WTC11 (cell line): ENCODE results near the gene AFF3. TPM values are rescaled to one million over a fixed set of nuclear protein-coding genes. Genes with fewer than 3 reads are reported as not detected.

ENCODE experiments used
- ATAC-seq: fragments of 200-7000 bp; cut with Tn5 transposase; 2 replicates; pipeline ENCODE4 v1.10.0; 2021; ENCODE audit warnings: mild to moderate bottlenecking, moderate library complexity
- CTCF ChIA-PET: fragments of 300-600 bp; sonication (Branson Sonifier 250); formaldehyde crosslinking; loops from one replicate; lab custom pipeline; 2021; ENCODE audit warnings: antibody characterized with exemption; lab: Charles Lee
- POLR2A ChIA-PET: fragments of 350-600 bp; sonication (Branson Sonifier 250); formaldehyde crosslinking; loops from one replicate; lab custom pipeline; 2021; ENCODE audit warnings: antibody characterized with exemption; lab: Charles Lee
- DNase-seq: peaks from one replicate; pipeline ENCODE4 v3.0.0; 2021; ENCODE audit warnings: low spot score
- H3K27ac Mint-ChIP-seq: 2 replicates; pipeline ENCODE4 v1.8.0; 2021; ENCODE audit warnings: mixed read lengths
- H3K27me3 Mint-ChIP-seq: 2 replicates; pipeline ENCODE4 v1.8.0; 2021; ENCODE audit warnings: low read depth, mild to moderate bottlenecking, moderate library complexity, mixed read lengths
- H3K36me3 Mint-ChIP-seq: 2 replicates; pipeline ENCODE4 v1.8.0; 2021; ENCODE audit warnings: mixed read lengths
- H3K4me1 Mint-ChIP-seq: 2 replicates; pipeline ENCODE4 v1.8.0; 2022; ENCODE audit warnings: mixed read lengths
- H3K4me3 Mint-ChIP-seq: 2 replicates; pipeline ENCODE4 v1.8.0; 2021; ENCODE audit warnings: mild to moderate bottlenecking, moderate library complexity, mixed read lengths
- H3K9me3 Mint-ChIP-seq: 2 replicates; pipeline ENCODE4 v1.8.0; 2021; ENCODE audit warnings: mixed read lengths
- ELF4 ChIP-seq: sonication (generic); formaldehyde crosslinking; IDR thresholded peaks from 2 replicates; pipeline ENCODE4 v1.8.1; 2022; ENCODE audit warnings: low read depth, mild to moderate bottlenecking, moderate library complexity, missing genetic modification reagents
- HMGA2 ChIP-seq: fragments of 250-450 bp; sonication (Bioruptor Pico); IDR thresholded peaks from 2 replicates; pipeline ENCODE4 v1.4.0; 2021; ENCODE audit warnings: mild to moderate bottlenecking, moderate library complexity
- KAT7 ChIP-seq: sonication (generic); formaldehyde crosslinking; IDR thresholded peaks from 2 replicates; pipeline ENCODE4 v1.8.1; 2023; ENCODE audit warnings: missing genetic modification reagents, mild to moderate bottlenecking, borderline replicate concordance
- NR2C2 ChIP-seq: sonication (generic); formaldehyde crosslinking; IDR thresholded peaks from 2 replicates; pipeline ENCODE4 v1.8.0; 2022; ENCODE audit warnings: mild to moderate bottlenecking, missing genetic modification reagents
- OVOL2 ChIP-seq: fragments of 250-450 bp; sonication (Bioruptor Pico); IDR thresholded peaks from 2 replicates; pipeline ENCODE4 v1.9.0; 2021; ENCODE audit warnings: mild to moderate bottlenecking, borderline replicate concordance
- PRRX2 ChIP-seq: fragments of 250-450 bp; sonication (Bioruptor Pico); IDR thresholded peaks from 2 replicates; pipeline ENCODE4 v1.8.0; 2021; ENCODE audit warnings: mild to moderate bottlenecking
- SOX15 ChIP-seq: fragments of 250-450 bp; sonication (Bioruptor Pico); IDR thresholded peaks from 2 replicates; pipeline ENCODE4 v1.9.0; 2021; ENCODE audit warnings: mild to moderate bottlenecking
- TP53 ChIP-seq: sonication (generic); formaldehyde crosslinking; IDR thresholded peaks from 2 replicates; pipeline ENCODE4 v1.8.1; 2023; ENCODE audit warnings: mild to moderate bottlenecking, missing genetic modification reagents
- ZNF138 ChIP-seq: sonication (generic); formaldehyde crosslinking; conservative IDR thresholded peaks from 2 replicates; pipeline ENCODE4 v1.8.1; 2022; ENCODE audit warnings: mild to moderate bottlenecking, moderate library complexity, missing genetic modification reagents
- ZNF219 ChIP-seq: sonication (generic); formaldehyde crosslinking; IDR thresholded peaks from 2 replicates; pipeline ENCODE4 v1.8.0; 2023; ENCODE audit warnings: missing genetic modification reagents, mild to moderate bottlenecking, borderline replicate concordance
- ZNF232 ChIP-seq: sonication (generic); formaldehyde crosslinking; IDR thresholded peaks from 2 replicates; pipeline ENCODE4 v1.8.0; 2022; ENCODE audit warnings: mild to moderate bottlenecking, missing genetic modification reagents
- total RNA-seq: library from RNA; stranded (reverse); gene quantifications from 3 replicates; pipeline ENCODE4 v1.2.3, GENCODE V29; 2021
- TF ChIP-seq, protein P1 (sequence below): fragments of 200-600 bp; IDR thresholded peaks from 2 replicates; pipeline ENCODE4 v1.8.0; 2022; ENCODE audit warnings: antibody characterized with exemption
- TF ChIP-seq, protein P2 (sequence below): fragments of 250-450 bp; sonication (Bioruptor Pico); IDR thresholded peaks from 2 replicates; pipeline ENCODE4 v1.9.0; 2021; ENCODE audit warnings: mild to moderate bottlenecking
- TF ChIP-seq, protein P3 (sequence below): sonication (generic); formaldehyde crosslinking; IDR thresholded peaks from 2 replicates; pipeline ENCODE4 v1.8.0; 2022; ENCODE audit warnings: mild to moderate bottlenecking, missing genetic modification reagents
- TF ChIP-seq, protein P4 (sequence below): sonication (generic); formaldehyde crosslinking; IDR thresholded peaks from 2 replicates; pipeline ENCODE4 v1.8.0; 2022; ENCODE audit warnings: mild to moderate bottlenecking, missing genetic modification reagents
- TF ChIP-seq, protein P5 (sequence below): sonication (generic); formaldehyde crosslinking; IDR thresholded peaks from 2 replicates; pipeline ENCODE4 v1.8.0; 2023; ENCODE audit warnings: missing genetic modification reagents
- TF ChIP-seq, protein P6 (sequence below): sonication (generic); formaldehyde crosslinking; IDR thresholded peaks from 2 replicates; pipeline ENCODE4 v1.8.1; 2023; ENCODE audit warnings: mild to moderate bottlenecking, missing genetic modification reagents, borderline replicate concordance
- TF ChIP-seq, protein P7 (sequence below): sonication (generic); formaldehyde crosslinking; IDR thresholded peaks from 2 replicates; pipeline ENCODE4 v1.8.1; 2023; ENCODE audit warnings: mild to moderate bottlenecking, missing genetic modification reagents, moderate library complexity
- TF ChIP-seq, protein P8 (sequence below): sonication (generic); formaldehyde crosslinking; IDR thresholded peaks from 2 replicates; pipeline ENCODE4 v1.8.1; 2023; ENCODE audit warnings: mild to moderate bottlenecking, moderate library complexity, missing genetic modification reagents
- TF ChIP-seq, protein P9 (sequence below): sonication (generic); formaldehyde crosslinking; IDR thresholded peaks from 2 replicates; pipeline ENCODE4 v1.8.1; 2022; ENCODE audit warnings: mild to moderate bottlenecking, moderate library complexity, missing genetic modification reagents

Gene AFF3
- total RNA-seq, 1 experiment from 2014 or later: 1.2 TPM

DNA sequence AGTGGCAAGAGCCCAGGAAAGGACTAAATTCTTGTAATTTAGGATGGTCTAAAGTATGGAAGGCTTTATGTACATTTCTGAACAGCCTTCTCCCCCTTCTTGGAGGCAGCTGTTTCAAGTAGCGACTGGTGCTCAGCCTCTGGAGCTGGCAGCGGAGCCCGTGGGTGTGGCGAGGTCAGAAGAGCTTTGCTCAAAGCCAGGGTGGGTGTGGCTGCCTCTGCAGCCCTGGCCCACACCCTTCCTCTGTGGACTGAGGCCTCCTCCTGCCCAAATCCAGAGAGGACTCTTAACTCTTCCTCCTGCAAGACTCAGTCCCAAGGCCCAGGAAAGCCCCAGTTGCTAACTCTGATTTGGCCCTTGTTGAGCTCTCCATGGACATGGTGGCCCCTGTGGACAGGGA, 450.5 kb downstream of the AFF3 start:
- no peak overlapping the region for H3K4me3 Mint-ChIP-seq
- H3K4me1 Mint-ChIP-seq: no peaks in the 10 kb centered on the region
- H3K27ac Mint-ChIP-seq: no peak overlapping the region
- POLR2A ChIA-PET: no interaction called here
- H3K36me3 Mint-ChIP-seq: no peaks in the 10 kb centered on the region
- H3K9me3 Mint-ChIP-seq: no peaks in the 10 kb centered on the region
- TF ChIP-seq ZNF219 (CRISPR knock-in tag): no peak
- TF ChIP-seq HMGA2 (CRISPR knock-in tag): no peak
- no peak for TF ChIP-seq NR2C2 (CRISPR knock-in tag)
- TF ChIP-seq, protein P1, sequence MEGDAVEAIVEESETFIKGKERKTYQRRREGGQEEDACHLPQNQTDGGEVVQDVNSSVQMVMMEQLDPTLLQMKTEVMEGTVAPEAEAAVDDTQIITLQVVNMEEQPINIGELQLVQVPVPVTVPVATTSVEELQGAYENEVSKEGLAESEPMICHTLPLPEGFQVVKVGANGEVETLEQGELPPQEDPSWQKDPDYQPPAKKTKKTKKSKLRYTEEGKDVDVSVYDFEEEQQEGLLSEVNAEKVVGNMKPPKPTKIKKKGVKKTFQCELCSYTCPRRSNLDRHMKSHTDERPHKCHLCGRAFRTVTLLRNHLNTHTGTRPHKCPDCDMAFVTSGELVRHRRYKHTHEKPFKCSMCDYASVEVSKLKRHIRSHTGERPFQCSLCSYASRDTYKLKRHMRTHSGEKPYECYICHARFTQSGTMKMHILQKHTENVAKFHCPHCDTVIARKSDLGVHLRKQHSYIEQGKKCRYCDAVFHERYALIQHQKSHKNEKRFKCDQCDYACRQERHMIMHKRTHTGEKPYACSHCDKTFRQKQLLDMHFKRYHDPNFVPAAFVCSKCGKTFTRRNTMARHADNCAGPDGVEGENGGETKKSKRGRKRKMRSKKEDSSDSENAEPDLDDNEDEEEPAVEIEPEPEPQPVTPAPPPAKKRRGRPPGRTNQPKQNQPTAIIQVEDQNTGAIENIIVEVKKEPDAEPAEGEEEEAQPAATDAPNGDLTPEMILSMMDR: no peak
- TF ChIP-seq, protein P2, sequence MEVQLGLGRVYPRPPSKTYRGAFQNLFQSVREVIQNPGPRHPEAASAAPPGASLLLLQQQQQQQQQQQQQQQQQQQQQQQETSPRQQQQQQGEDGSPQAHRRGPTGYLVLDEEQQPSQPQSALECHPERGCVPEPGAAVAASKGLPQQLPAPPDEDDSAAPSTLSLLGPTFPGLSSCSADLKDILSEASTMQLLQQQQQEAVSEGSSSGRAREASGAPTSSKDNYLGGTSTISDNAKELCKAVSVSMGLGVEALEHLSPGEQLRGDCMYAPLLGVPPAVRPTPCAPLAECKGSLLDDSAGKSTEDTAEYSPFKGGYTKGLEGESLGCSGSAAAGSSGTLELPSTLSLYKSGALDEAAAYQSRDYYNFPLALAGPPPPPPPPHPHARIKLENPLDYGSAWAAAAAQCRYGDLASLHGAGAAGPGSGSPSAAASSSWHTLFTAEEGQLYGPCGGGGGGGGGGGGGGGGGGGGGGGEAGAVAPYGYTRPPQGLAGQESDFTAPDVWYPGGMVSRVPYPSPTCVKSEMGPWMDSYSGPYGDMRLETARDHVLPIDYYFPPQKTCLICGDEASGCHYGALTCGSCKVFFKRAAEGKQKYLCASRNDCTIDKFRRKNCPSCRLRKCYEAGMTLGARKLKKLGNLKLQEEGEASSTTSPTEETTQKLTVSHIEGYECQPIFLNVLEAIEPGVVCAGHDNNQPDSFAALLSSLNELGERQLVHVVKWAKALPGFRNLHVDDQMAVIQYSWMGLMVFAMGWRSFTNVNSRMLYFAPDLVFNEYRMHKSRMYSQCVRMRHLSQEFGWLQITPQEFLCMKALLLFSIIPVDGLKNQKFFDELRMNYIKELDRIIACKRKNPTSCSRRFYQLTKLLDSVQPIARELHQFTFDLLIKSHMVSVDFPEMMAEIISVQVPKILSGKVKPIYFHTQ (CRISPR knock-in tag): no peak
- no peak for TF ChIP-seq ELF4 (CRISPR knock-in tag)
- TF ChIP-seq, protein P3, sequence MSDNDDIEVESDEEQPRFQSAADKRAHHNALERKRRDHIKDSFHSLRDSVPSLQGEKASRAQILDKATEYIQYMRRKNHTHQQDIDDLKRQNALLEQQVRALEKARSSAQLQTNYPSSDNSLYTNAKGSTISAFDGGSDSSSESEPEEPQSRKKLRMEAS: no peak
- TF ChIP-seq, protein P4, sequence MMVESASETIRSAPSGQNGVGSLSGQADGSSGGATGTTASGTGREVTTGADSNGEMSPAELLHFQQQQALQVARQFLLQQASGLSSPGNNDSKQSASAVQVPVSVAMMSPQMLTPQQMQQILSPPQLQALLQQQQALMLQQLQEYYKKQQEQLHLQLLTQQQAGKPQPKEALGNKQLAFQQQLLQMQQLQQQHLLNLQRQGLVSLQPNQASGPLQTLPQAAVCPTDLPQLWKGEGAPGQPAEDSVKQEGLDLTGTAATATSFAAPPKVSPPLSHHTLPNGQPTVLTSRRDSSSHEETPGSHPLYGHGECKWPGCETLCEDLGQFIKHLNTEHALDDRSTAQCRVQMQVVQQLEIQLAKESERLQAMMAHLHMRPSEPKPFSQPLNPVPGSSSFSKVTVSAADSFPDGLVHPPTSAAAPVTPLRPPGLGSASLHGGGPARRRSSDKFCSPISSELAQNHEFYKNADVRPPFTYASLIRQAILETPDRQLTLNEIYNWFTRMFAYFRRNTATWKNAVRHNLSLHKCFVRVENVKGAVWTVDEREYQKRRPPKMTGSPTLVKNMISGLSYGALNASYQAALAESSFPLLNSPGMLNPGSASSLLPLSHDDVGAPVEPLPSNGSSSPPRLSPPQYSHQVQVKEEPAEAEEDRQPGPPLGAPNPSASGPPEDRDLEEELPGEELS: no peak
- no peak for TF ChIP-seq ZNF138 (CRISPR knock-in tag)
- TF ChIP-seq, protein P5, sequence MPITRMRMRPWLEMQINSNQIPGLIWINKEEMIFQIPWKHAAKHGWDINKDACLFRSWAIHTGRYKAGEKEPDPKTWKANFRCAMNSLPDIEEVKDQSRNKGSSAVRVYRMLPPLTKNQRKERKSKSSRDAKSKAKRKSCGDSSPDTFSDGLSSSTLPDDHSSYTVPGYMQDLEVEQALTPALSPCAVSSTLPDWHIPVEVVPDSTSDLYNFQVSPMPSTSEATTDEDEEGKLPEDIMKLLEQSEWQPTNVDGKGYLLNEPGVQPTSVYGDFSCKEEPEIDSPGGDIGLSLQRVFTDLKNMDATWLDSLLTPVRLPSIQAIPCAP (CRISPR knock-in tag): no peak
- no peak for TF ChIP-seq PRRX2 (CRISPR knock-in tag)
- no peak for TF ChIP-seq OVOL2 (CRISPR knock-in tag)
- TF ChIP-seq ZNF232: no peak
- TF ChIP-seq, protein P6, sequence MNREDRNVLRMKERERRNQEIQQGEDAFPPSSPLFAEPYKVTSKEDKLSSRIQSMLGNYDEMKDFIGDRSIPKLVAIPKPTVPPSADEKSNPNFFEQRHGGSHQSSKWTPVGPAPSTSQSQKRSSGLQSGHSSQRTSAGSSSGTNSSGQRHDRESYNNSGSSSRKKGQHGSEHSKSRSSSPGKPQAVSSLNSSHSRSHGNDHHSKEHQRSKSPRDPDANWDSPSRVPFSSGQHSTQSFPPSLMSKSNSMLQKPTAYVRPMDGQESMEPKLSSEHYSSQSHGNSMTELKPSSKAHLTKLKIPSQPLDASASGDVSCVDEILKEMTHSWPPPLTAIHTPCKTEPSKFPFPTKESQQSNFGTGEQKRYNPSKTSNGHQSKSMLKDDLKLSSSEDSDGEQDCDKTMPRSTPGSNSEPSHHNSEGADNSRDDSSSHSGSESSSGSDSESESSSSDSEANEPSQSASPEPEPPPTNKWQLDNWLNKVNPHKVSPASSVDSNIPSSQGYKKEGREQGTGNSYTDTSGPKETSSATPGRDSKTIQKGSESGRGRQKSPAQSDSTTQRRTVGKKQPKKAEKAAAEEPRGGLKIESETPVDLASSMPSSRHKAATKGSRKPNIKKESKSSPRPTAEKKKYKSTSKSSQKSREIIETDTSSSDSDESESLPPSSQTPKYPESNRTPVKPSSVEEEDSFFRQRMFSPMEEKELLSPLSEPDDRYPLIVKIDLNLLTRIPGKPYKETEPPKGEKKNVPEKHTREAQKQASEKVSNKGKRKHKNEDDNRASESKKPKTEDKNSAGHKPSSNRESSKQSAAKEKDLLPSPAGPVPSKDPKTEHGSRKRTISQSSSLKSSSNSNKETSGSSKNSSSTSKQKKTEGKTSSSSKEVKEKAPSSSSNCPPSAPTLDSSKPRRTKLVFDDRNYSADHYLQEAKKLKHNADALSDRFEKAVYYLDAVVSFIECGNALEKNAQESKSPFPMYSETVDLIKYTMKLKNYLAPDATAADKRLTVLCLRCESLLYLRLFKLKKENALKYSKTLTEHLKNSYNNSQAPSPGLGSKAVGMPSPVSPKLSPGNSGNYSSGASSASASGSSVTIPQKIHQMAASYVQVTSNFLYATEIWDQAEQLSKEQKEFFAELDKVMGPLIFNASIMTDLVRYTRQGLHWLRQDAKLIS (CRISPR knock-in tag): no peak
- no peak for TF ChIP-seq KAT7 (CRISPR knock-in tag)
- TF ChIP-seq TP53 (CRISPR knock-in tag): no peak
- TF ChIP-seq, protein P7, sequence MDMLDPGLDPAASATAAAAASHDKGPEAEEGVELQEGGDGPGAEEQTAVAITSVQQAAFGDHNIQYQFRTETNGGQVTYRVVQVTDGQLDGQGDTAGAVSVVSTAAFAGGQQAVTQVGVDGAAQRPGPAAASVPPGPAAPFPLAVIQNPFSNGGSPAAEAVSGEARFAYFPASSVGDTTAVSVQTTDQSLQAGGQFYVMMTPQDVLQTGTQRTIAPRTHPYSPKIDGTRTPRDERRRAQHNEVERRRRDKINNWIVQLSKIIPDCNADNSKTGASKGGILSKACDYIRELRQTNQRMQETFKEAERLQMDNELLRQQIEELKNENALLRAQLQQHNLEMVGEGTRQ: no peak
- TF ChIP-seq, protein P8, sequence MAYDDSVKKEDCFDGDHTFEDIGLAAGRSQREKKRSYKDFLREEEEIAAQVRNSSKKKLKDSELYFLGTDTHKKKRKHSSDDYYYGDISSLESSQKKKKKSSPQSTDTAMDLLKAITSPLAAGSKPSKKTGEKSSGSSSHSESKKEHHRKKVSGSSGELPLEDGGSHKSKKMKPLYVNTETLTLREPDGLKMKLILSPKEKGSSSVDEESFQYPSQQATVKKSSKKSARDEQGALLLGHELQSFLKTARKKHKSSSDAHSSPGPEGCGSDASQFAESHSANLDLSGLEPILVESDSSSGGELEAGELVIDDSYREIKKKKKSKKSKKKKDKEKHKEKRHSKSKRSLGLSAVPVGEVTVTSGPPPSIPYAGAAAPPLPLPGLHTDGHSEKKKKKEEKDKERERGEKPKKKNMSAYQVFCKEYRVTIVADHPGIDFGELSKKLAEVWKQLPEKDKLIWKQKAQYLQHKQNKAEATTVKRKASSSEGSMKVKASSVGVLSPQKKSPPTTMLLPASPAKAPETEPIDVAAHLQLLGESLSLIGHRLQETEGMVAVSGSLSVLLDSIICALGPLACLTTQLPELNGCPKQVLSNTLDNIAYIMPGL (CRISPR knock-in tag): no peak
- TF ChIP-seq SOX15 (CRISPR knock-in tag): no peak
- TF ChIP-seq, protein P9, sequence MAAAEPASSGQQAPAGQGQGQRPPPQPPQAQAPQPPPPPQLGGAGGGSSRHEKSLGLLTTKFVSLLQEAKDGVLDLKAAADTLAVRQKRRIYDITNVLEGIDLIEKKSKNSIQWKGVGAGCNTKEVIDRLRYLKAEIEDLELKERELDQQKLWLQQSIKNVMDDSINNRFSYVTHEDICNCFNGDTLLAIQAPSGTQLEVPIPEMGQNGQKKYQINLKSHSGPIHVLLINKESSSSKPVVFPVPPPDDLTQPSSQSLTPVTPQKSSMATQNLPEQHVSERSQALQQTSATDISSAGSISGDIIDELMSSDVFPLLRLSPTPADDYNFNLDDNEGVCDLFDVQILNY: no peak
- CTCF ChIA-PET: interaction anchor here (0.5 to 2.1 kb wide), 4 partner anchors 77 to 132 kb away, joined by 3 to 12 read pairs (median 4); no protein-coding TSS in a partner anchor
- ATAC-seq: no peak
- DNase-seq: no peak
- H3K27me3 Mint-ChIP-seq: no peaks in the 10 kb centered on the region
